HUES48 (cell line): ENCODE results near the gene STK17B.

Source experiments
- H3K27ac ChIP-seq: one replicate; pipeline ENCODE4 v1.7.0; 2013; ENCODE audit warnings: low read depth, low read length, inconsistent platforms
- H3K27me3 ChIP-seq: 2 replicates; pipeline ENCODE4 v1.6.1; 2013; ENCODE audit warnings: mild to moderate bottlenecking, low read length; ENCODE audit not compliant: control insufficient read depth, insufficient read depth
- H3K36me3 ChIP-seq: 2 replicates; pipeline ENCODE4 v1.6.1; 2013; ENCODE audit warnings: low read length; ENCODE audit not compliant: control insufficient read depth, insufficient read depth
- H3K4me1 ChIP-seq: 2 replicates; pipeline ENCODE4 v1.6.1; 2013; ENCODE audit warnings: mild to moderate bottlenecking, low read length; ENCODE audit not compliant: control insufficient read depth, insufficient read depth
- H3K4me3 ChIP-seq: 2 replicates; pipeline ENCODE4 v1.5.1; 2013; ENCODE audit warnings: mild to moderate bottlenecking, low read depth, low read length
- H3K9ac ChIP-seq: 2 replicates; pipeline ENCODE4 v1.6.1; 2013; ENCODE audit warnings: mild to moderate bottlenecking, low read depth, low read length, moderate library complexity
- H3K9me3 ChIP-seq: 2 replicates; pipeline ENCODE4 v1.6.1; 2013; ENCODE audit warnings: low read length; ENCODE audit not compliant: control insufficient read depth, insufficient read depth

STK17B gene

DNA sequence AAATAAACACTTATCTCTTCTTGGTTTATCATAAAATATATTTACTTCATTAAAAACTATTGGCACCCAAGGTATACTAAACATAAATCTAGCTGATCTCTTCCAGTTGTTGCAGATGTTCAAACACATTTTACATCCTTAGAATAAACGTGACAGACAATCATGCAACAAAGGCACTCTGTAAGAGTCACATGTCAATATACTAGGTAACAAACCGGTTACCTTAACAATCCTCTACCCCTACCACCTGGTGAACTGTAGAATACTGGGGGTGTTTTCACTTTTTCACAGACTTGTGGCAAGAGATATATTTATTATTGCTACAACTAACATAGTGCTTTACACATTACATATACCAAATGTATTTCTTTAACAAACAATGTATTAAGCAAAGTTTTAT, 15.8 kb downstream of the STK17B start:
- no peaks in the 10 kb centered on the region for H3K9me3 ChIP-seq
- H3K27me3 ChIP-seq, result no peaks in the 10 kb centered on the region
- peaks cover 15% of the 10 kb centered on the region for H3K4me1 ChIP-seq
- peaks cover 28% of the 10 kb centered on the region for H3K36me3 ChIP-seq
- H3K4me3 ChIP-seq, result no peak overlapping the region
- no peak overlapping the region for H3K27ac ChIP-seq
- H3K9ac ChIP-seq, result no peak overlapping the region

DNA sequence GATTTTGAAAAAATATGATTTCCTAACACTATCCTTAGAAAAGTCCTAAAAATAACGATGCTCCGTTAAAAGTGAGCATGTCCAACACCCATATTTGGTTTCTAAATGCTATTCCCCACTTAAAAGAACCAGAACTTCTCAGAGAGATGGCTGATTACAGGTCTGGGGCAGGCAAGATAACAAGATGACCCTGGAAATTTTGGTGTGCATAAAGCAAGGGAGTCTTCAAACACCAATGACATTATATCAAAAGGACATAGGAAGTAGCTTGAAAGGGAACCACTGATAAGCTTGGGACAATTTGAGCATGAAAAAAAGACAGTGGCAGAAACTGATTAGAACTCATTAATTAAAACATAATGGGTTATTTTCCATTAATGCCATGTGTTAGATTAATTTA, 17.9 kb downstream of the STK17B start:
- no peaks in the 10 kb centered on the region for H3K9me3 ChIP-seq
- H3K4me3 ChIP-seq, result no peak overlapping the region
- H3K27me3 ChIP-seq, result no peaks in the 10 kb centered on the region
- peaks cover 24% of the 10 kb centered on the region for H3K36me3 ChIP-seq
- no peak overlapping the region for H3K27ac ChIP-seq
- no peak overlapping the region for H3K9ac ChIP-seq
- H3K4me1 ChIP-seq, result no peaks in the 10 kb centered on the region

DNA sequence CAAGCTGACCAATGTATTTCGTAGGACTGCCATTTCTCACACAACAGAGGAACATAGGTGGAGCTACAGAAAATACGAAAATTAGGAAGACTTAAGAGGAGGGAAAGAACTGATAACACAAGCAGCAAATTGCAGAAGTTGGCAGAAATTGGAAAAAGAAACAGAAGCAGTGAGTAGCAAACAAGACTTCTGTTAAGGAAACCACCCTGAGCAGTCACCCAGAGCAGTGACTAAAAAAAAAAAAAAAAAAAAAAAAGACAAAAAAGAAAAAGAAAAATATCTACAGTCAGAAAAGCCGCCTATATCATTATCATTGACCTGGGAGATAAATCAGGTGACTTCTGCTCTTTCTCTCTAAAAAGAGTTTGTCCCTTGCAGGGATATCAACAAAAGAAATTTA, 21.4 kb downstream of the STK17B start:
- Histone ChIP-seq H3K36me3 (peaks cover 22% of the 10 kb centered on the region), H3K27ac (no peak overlapping the region), H3K9ac (no peak overlapping the region), H3K4me1 (no peaks in the 10 kb centered on the region), H3K27me3 (no peaks in the 10 kb centered on the region), H3K4me3 (no peak overlapping the region), H3K9me3 (no peaks in the 10 kb centered on the region)

DNA sequence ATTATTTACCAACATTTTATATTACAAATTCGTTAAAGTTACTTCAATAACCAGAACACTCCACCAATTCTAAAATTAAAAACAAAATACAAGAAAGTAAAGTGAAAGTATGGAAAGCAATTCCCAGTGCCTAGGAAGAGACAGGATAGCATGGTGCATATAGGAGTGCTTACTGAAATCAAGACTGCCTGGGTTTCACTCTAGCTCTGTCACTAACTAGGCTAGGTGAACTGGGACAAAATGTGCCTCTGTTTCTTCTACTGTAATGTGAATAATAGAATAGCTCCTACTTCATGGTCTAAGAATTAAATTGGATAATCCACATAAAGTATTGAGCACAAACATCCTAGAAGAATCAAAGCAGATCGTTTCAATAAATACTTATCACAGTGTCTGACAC, 22.6 kb downstream of the STK17B start:
- H3K27me3 ChIP-seq, result no peaks in the 10 kb centered on the region
- H3K27ac ChIP-seq, result no peak overlapping the region
- no peaks in the 10 kb centered on the region for H3K4me1 ChIP-seq
- peaks cover 20% of the 10 kb centered on the region; the same call in 1 of the 2 replicates for H3K36me3 ChIP-seq
- no peak overlapping the region for H3K4me3 ChIP-seq
- H3K9me3 ChIP-seq, result no peaks in the 10 kb centered on the region
- H3K9ac ChIP-seq, result no peak overlapping the region

DNA sequence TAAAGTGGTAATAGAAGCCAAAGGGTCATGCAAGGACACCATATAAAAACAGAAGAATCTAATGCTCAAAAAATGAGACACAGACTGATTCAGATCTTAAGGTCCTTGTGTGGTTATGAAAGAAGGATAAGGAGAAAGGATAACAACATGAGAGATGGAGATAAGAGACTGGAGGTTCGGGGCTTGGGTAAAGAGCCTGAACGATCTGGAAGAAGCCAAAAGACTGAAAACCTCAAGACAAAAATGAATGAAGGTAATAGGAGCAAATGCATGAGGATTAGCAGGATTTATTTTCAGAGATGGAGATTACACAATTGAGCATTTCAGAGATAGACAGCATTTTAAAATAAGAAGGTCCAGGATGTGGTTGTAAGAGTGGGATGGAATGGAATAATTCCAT, 26.1 kb downstream of the STK17B start:
- no peak overlapping the region for H3K4me3 ChIP-seq
- no peaks in the 10 kb centered on the region for H3K4me1 ChIP-seq
- H3K9ac ChIP-seq, result no peak overlapping the region
- H3K27me3 ChIP-seq, result no peaks in the 10 kb centered on the region
- H3K27ac ChIP-seq, result no peak overlapping the region
- no peaks in the 10 kb centered on the region for H3K9me3 ChIP-seq
- H3K36me3 ChIP-seq, result peaks cover 30% of the 10 kb centered on the region

DNA sequence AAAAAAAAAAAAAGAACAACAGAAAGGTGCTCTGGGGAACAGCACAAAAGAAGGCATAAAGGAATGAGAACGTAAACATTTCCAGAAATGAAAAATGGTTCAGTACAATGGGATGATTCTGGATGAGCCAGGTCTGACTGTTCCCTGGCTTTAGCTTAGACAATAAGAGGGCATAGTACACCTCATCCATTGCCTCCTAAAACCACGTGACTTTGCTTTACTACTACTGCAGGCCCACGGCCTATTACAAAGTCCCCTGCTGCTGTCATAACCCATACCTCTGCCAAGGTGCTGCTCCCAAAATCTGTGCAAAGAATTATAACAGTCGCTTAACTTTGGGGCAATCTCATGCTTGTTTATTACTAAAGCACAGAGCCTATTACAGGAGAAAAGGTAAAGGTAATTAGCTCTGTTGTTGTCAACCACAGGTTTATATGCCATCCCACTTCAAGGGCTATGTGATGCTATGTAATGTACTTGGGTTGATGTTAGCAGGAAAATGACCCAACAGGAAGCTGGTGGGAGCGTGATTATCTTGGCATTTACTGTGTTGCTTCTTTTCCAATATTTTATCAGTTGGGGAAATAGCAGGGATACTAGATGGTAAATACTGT, 26.8 kb downstream of the STK17B start:
- no peak overlapping the region for H3K9ac ChIP-seq
- no peaks in the 10 kb centered on the region for H3K4me1 ChIP-seq
- H3K27ac ChIP-seq, result no peak overlapping the region
- H3K9me3 ChIP-seq, result no peaks in the 10 kb centered on the region
- H3K36me3 ChIP-seq, result peaks cover 36% of the 10 kb centered on the region
- no peak overlapping the region for H3K4me3 ChIP-seq
- H3K27me3 ChIP-seq, result no peaks in the 10 kb centered on the region

DNA sequence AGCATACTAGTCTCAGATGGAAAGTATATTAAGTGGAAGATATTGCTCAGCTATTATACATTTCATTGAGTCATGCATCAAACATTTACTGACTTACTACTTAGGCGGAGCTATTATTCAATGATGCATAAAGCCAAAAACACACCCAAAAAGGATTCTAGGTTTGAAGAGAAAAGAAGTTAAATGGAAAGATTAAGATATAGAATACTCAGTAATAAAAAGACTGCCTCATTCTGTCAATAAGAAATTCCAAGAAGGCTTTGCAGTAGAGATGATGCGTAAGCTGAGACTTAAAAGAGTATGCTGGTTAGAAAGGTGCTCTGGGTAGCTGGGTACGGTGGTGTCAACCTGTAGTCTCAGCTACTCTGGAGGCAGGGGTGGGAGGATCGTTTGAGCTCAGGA, 27.6 kb downstream of the STK17B start:
- Histone ChIP-seq H3K4me3 (no peak overlapping the region), H3K9me3 (no peaks in the 10 kb centered on the region), H3K36me3 (peaks cover 42% of the 10 kb centered on the region), H3K4me1 (no peaks in the 10 kb centered on the region), H3K27ac (no peak overlapping the region), H3K27me3 (no peaks in the 10 kb centered on the region), H3K9ac (no peak overlapping the region)

DNA sequence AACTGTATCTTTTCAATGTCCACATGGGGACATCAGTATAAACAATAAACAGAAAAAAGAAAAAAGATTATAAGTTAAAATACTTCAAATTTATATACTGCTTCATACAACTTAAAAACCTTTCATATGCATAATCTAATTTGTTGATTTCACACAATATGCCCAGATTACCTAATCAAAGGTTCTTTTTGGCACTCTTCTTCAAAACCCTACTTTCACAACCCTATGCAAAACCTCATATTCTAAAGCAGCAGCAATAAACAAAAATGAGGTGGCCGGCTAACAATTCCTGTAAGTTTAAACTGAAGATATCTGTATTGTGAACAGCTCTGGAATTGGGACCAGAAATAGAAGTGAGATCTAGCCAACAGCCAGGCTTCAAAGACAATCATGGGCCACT, 28.6 kb downstream of the STK17B start:
- no peaks in the 10 kb centered on the region for H3K4me1 ChIP-seq
- peaks cover 47% of the 10 kb centered on the region for H3K36me3 ChIP-seq
- H3K27ac ChIP-seq, result no peak overlapping the region
- no peak overlapping the region for H3K4me3 ChIP-seq
- no peaks in the 10 kb centered on the region for H3K27me3 ChIP-seq
- no peak overlapping the region for H3K9ac ChIP-seq
- H3K9me3 ChIP-seq, result no peaks in the 10 kb centered on the region

DNA sequence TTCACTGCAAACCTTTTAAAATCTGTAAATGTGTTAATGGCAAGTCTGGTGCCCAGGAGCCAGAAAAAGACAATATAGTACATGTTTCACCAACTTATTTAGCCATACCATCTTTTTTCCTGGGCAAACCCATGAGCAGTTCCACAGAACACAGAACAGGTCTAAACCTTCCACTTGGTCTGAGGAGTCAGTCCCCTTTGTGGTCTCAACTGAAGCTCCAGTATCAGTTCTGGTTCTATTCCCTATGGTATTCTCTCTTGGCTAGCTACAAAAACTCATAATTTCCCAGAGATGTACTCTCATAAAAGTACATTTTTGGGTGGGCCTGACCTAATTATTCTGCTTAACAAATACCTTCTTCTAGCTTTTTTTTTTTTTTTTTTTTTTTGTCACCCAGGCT, 31.2 kb downstream of the STK17B start:
- peaks cover 51% of the 10 kb centered on the region for H3K36me3 ChIP-seq

DNA sequence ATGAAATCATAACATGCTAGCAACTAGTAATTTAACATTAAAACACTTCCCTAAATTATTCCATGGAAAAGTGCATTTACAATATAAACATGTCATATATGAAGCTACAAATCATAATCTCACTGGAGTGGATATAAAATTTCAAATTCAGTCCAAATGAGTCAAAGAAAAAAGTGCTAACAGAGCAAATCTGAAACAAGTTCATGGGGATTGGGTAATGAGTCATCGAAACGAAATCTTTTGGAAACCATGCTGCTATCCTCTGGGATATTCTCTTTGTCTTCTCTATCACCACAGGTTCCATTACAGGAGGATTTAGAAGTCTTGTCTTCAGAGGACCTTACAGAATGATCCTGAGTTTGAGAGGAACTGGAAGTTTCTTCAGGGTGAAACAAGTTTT, 34.1 kb downstream of the STK17B start:
- H3K4me3 ChIP-seq, result no peak overlapping the region
- no peaks in the 10 kb centered on the region for H3K27me3 ChIP-seq
- H3K4me1 ChIP-seq, result peaks cover 8% of the 10 kb centered on the region; the same call in 1 of the 2 replicates
- H3K36me3 ChIP-seq, result peaks cover 43% of the 10 kb centered on the region
- H3K9me3 ChIP-seq, result peaks cover 19% of the 10 kb centered on the region
- peak overlapping the region; percentile 9 for H3K27ac ChIP-seq
- no peak overlapping the region for H3K9ac ChIP-seq

More for the DNA sequence above, 31.2 kb downstream of the STK17B start:
- Histone ChIP-seq H3K4me3 (no peak overlapping the region), H3K27me3 (no peaks in the 10 kb centered on the region), H3K9ac (no peak overlapping the region), H3K4me1 (peaks cover 5% of the 10 kb centered on the region; the same call in 1 of the 2 replicates), H3K27ac (no peak overlapping the region), H3K9me3 (no peaks in the 10 kb centered on the region)

DNA sequence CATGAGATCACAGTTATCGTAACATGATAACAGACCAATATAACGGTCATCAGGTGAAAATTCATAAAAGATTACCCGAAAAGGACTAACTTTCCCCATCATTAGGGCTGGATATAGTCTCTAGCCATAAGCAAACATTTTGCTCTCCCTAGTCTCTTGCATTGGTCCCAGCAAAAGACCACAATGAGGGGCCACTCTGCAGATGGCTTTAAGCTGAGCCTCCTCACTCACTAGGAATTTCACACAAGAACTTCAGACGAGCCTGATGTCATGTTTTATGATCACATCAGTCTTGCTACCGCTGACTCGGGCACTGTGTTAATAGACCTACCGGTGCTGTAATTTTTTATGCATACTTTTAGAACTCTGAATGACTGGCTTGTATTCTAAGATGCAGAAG, 35.2 kb downstream of the STK17B start:
- peaks cover 8% of the 10 kb centered on the region; the same call in 1 of the 2 replicates for H3K4me1 ChIP-seq
- H3K27me3 ChIP-seq, result no peaks in the 10 kb centered on the region
- H3K9me3 ChIP-seq, result peaks cover 30% of the 10 kb centered on the region
- H3K36me3 ChIP-seq, result peaks cover 43% of the 10 kb centered on the region
- no peak overlapping the region for H3K4me3 ChIP-seq
- no peak overlapping the region for H3K9ac ChIP-seq
- H3K27ac ChIP-seq, result no peak overlapping the region
